GM18499 (cell line): ENCODE measurements around the gene ACAD10.
"Not testable (repeated sequence)": the region's sequence is repeated elsewhere in the genome, so short reads cannot be mapped to it uniquely, and the experiment has no call there.

Source experiments
- ATAC-seq: cut with Tn5 transposase; IDR thresholded peaks from one replicate; pipeline ENCODE4 v1.9.1; 2021; ENCODE audit warnings: moderate number of reproducible peaks; ENCODE audit not compliant: insufficient read depth, unreplicated experiment

Gene ACAD10

GRCh38 chr12:111685811-111686573 lies at the start of gene ACAD10, which contains the start of gene BRAP:
TSS of gene ACAD10 (plus strand) at chr12:111686053. CDS start at chr12:111692710, 6,657 bp downstream.
TSS of gene BRAP (minus strand) at chr12:111685956. CDS start at chr12:111685792, 164 bp downstream.
- ATAC-seq, result peak; percentile 79

DNA sequence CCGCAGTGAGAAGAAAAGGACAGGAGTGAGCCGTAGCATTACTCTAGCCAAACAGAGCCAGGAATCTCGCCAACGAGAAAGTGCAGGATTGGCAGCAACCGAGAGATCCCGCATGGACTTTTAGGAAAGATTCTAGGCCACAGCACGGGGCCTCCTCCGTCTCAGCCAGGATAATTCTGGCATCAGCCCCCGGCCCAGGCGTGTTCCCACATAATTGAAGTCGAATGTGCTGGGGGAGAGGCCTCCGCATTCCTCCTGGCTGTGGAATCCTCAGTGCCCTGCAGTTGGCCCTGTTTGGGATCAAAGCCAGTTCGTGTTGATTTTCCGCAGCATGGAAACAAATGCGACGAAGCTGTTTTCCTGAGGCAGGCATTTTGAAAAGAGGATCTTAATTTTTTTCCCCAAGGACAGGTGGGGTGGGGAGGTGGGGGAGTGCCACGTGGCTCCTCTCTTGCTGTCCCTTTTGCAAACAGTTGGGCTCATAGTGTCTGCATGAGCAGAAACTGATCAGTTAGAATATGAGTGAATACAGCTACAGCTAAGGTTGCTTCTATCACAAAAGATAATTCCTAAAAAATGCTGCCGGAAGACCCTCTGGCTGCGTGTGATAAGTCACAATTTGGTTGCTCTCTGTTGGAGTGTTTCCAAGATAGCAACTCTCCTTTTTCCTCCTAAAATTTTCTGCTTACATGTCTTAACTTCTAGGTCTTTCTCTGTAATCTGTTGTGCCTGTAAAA lies 49.5 kb upstream of the ACAD10 start:
- ATAC-seq, result no peak

GRCh38 chr12:111638556-111638955 lies 47.3 kb upstream of the ACAD10 start:
- ATAC-seq, result no peak

DNA sequence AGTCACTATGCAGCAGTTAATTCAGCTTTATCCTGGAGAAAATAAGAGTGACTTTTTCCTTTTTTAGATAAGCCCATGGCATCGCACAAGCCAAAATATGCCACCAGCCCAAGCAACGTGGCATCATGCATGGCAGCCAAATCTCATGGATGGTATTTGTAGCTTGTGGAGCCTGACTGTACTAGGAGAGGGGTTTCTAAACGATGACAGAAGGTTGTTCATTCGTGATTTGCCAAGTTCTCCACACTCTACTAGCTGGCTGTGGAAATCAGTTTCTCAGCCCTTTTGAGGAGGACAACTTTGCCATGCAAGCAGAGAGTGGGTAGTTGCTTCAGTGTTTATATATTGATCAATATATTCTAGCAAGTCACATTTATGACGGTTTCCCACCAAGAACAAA lies 45.3 kb upstream of the ACAD10 start:
- ATAC-seq, result no peak

- no peak for ATAC-seq
Measured at GRCh38 chr12:111642681-111643426, 43.0 kb upstream of the ACAD10 start.

GRCh38 chr12:111643427-111643826 lies 42.4 kb upstream of the ACAD10 start:
- ATAC-seq, result no peak

DNA sequence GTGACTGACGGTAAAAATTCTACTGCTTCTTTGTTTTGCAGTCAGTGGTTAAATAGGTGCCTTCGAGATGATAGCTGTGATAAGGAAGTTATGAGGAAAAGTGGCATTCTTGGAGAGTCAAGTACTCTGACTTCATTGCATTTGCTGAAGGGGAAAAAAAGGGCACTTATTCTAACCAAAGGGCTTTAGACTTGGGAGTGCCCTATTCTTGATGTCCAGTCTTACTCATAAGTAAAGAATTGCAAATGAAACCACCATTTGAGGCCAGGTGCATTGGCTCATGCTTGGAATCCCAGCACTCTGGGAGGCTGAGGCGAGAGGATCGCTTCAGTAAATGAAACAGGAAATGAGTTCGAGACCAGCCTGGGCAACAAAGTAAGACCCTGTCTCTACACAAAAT lies 40.4 kb upstream of the ACAD10 start:
- ATAC-seq, result no peak

DNA sequence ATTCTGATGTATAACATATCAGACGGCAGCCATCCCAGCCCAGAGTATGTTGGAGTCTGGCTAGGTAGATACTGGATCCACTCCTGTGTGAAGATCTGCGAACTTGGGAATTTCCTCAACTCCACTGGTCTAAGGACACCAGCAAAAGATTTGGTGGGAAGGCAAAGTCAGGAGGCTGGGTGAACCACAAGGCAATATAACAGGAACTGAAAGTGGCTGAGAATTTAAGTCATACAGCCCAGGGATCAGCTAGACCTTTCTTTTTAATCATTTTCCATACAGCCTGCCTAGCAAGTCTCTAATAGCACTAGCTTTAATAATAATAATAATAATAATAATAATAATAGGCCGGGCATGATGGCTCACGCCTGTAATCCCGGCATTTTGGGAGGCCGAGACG lies 34.9 kb upstream of the ACAD10 start:
- ATAC-seq, result no peak

GRCh38 chr12:111652530-111652929 lies 33.3 kb upstream of the ACAD10 start:
- not testable (repeated sequence) for ATAC-seq

DNA sequence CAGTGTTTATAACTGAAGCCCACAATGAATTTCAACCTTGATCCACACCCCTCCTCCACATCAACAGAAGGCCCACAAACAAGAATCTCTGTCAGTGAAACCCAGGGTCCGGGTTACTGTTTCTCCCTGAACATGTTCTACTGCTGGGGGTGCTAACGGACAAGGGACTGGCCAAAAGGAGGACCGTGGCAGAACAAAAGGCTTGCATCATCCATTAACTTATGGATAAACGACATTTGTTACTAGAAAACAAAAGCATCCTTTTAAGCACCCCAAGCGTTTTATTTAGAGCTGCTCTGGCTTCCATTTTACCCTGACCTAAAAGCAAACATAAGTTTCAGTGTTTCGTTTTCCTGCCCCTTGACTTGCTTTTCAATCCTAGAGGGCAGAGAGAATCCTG lies 32.3 kb upstream of the ACAD10 start:
- no peak for ATAC-seq

- no peak for ATAC-seq
Measured at GRCh38 chr12:111655356-111655755, 30.5 kb upstream of the ACAD10 start.

GRCh38 chr12:111656016-111656415 lies 29.8 kb upstream of the ACAD10 start:
- ATAC-seq, result no peak

DNA sequence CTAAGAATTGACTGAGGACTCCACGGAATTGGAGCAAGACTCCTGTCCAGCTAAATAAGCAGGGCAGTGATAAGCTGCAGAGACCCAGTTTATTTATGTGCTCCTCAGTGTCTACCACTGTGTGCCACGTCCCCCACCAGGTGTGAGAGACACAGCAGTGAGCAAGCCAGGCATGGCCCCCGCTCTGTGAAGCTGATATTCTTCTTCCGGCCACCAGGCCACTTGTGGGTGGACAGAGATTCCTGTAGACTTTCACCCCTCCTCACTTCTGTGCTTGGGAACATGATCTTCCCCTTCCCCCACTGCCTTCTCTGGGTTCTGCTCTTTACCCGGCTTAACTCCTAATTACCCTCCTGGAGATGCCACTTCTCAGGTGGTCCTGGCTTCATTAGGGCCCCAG lies 21.4 kb upstream of the ACAD10 start:
- ATAC-seq, result no peak

DNA sequence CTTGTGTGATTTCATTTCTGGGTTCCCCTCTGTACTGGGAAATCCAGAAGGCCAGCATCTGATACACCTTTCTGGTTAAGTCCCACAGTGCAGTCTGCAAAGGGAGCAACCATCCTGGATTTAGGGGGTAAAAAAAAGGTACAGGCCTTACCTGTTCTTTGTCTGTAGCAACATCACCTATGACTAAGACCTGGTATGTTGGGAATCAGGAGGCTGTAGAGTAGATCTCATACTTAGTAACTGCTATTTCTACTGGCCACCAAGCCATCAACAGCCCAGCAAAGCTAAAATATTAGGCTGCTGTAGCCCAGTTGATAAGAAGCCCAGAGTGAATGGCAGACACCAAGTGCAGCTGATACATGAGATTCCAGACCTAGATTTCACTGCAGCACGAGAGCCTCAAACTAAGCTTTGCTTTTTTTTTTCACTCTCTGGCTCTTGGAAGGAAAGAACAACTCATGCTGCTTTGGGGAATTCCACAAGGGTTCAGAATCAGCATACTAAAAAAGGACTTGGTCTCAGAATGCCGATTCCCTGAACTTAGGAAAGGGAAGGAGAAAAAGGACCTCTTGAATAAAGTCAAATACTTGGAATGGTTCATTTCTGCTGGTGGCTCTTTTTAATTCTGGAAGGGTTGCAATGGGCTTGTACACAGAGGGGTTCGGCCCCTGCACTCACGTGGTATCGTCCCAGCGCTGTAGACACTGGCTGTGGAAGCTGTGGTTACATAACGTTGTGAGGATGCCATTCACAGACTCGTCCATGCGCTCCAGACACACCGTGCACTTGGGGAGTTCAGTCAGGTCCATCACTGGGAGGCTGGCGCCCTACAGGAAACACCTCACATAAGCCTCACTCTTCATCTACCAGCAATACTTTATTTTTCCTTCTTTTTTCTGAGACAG lies 20.6 kb upstream of the ACAD10 start:
- ATAC-seq, result no peak

GRCh38 chr12:111672822-111673381 lies 13.0 kb upstream of the ACAD10 start:
- no peak for ATAC-seq

GRCh38 chr12:111673503-111673902 lies 12.3 kb upstream of the ACAD10 start:
- no peak for ATAC-seq

GRCh38 chr12:111677186-111677585 lies 8.7 kb upstream of the ACAD10 start:
- no peak for ATAC-seq

- not testable (repeated sequence) for ATAC-seq
Measured at GRCh38 chr12:111684485-111685198, 1.2 kb upstream of the ACAD10 start.

DNA sequence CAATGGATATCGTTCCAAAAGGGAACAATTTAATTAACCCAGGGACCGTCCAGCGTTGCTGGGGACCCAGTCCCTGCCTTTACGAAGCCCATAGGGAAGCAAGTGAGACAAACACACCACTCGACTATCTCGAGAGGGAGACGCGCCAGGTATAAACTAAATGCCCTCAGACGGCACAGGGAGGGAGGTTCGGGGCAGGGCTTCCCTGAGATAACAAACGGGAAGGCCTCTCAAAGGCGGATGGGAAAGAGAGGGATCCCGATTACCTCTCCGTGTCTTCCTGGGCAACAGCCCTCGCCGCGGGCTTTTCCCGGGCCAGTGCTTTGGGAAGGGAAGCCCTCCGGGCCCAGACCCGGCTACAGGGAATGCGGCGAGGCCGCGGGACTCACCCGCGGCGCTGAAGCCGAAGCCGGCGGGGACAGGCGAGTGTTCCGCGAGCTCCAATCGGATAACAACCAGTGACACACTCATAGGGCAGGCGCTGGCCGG lies 487 bp upstream of the ACAD10 start:
- ATAC-seq, result no peak
